GF-D8 (cell line): ENCODE data around the gene TBC1D2B.
"Not testable (repeated sequence)": the region's sequence is repeated elsewhere in the genome, so short reads cannot be mapped to it uniquely, and the experiment has no call there.

Experiments
- DNase-seq: peaks from one replicate; lab custom pipeline; 2025; lab: John Stamatoyannopoulos, UW

TBC1D2B gene

GRCh38 chr15:78002996-78003395, 74.5 kb downstream of the TBC1D2B start:
- DNase-seq = no peak

DNA sequence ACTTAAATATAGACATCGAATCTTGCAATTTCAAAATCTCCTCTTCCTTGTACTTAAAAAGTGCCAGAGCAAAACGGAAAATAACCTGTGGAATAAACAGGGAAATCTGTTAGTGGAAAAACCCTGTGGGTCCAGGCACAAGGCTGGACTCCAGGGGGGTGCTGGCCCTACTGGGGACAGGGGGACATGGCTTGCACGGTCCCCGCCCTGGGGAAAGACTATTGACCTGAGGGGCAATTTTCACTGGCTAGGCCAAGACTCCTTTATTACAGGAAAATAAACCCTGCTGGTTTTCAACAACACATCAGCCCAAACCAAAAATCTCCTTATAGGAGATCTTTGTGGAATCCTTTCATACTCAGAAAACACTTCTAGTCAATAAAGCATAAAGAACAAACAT, 75.9 kb downstream of the TBC1D2B start:
- no peak for DNase-seq

GRCh38 chr15:78000927-78001249, 76.6 kb downstream of the TBC1D2B start:
- DNase-seq = no peak

- no peak for DNase-seq
Measured at GRCh38 chr15:78000091-78000926, 77.2 kb downstream of the TBC1D2B start.

DNA sequence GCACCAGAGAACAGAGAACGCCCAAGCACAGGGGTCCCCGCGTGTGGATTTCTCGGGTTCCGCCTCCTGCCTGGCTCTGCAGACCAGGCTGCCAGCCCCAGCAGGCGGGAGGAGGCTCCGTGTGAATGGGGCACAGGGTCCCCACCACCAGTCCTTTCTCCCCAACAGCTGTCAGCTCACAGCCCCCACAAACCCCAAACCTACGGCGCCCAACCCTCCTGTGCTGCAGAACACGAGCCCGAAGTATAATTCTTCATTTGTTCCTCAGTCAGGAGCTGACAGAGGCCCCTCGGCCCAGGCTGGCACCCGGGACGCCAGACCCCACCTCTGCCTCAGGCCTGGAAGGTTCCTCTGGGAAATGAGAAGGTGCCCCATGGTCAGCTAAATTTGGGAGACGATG, 78.0 kb downstream of the TBC1D2B start:
- DNase-seq = no peak

GRCh38 chr15:77998592-77998991, 78.9 kb downstream of the TBC1D2B start:
- no peak for DNase-seq

DNA sequence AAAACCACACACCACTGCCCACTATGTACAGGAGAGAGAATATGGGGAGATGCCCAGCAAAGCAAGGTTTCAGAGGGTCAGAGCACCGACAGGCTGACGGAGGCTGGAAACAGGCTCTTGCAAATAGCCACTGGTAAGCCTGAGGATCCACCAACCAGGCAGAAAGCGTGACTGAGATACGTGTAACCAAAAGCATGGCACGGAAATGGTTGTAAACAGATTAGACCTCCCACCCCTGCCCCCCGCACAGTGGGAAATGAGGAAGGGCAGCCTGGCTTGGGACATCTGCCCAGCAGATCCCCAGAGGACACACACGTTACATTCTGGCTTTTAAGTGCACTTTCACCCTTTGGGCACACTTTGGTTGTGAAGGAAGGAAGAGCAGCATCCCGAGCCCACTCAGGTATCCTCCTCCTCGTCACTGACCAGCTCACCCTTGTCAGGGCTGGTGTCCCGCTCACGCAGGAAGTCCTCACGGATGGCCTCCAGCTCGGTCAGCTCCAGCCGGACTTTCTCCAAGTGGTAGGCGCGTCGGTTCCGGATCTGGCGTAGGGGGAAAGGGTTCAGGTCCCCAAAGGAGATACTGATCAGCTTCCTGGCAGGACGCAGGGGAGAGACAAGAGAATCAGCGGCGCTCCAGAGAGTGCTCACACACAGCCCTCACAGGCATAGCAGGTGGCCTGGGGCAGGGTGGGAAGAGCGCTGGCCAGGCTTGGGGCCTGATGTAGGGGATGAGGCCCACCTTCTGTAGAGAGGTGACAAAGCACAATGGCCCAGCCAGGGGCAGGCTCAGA, 79.6 kb downstream of the TBC1D2B start:
- DNase-seq = not testable (repeated sequence)

GRCh38 chr15:77997221-77997620, 80.3 kb downstream of the TBC1D2B start:
- not testable (repeated sequence) for DNase-seq

DNA sequence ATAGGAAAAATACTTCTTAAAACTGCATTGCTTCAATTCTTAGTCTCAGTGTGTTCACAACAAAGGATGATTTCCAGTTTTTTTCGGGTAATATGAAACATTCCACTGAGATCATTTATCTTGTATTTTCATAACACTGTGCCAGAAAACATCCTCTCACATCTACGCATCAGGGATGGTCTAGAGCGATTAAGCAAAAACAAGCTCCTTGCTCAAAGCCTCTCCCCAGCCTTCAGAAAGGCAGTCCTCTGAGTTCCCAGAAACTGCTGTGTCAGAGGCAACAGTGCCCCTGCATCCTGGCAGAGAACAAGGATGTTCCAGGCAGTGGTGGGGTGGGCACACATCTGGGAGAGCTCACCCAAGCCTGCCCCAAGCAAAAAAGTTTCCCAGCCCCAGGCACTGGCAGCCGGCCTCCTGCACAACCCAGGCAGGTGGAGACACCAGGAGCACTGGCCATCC, 80.8 kb downstream of the TBC1D2B start:
- not testable (repeated sequence) for DNase-seq

GRCh38 chr15:77996226-77996625, 81.3 kb downstream of the TBC1D2B start:
- DNase-seq = not testable (repeated sequence)

- DNase-seq = not testable (repeated sequence)
Measured at GRCh38 chr15:77995537-77995918, 82.0 kb downstream of the TBC1D2B start.

DNA sequence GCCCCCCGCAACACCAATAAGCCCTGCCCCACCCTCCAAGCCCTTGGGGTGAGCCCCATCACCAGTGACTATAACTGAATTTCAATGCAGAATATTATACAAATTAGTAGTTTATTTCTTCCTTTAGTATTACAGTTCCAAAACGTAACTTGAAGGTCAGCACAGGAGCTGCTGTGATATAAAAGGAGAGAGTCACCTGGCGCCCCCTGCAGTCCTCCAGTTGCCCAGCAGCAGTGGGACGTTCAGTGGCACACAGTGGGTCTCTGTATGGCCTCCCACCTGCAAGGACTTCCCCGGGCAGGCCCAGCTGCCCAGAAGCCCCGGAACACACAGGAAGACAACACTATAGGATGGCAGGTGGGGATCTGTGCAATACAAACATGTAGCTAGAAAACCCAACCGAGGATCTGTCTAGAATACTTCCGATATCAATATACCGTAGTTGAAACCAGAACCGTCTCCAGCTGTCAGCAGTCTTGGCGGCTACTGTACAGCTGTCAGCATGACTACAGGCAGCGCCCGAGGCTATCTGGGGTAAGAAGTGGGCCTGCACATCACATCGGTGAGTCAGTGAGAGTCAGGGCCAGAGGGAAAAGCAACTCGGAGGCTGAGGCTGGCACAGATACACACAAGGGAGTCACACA, 82.5 kb downstream of the TBC1D2B start:
- not testable (repeated sequence) for DNase-seq

DNA sequence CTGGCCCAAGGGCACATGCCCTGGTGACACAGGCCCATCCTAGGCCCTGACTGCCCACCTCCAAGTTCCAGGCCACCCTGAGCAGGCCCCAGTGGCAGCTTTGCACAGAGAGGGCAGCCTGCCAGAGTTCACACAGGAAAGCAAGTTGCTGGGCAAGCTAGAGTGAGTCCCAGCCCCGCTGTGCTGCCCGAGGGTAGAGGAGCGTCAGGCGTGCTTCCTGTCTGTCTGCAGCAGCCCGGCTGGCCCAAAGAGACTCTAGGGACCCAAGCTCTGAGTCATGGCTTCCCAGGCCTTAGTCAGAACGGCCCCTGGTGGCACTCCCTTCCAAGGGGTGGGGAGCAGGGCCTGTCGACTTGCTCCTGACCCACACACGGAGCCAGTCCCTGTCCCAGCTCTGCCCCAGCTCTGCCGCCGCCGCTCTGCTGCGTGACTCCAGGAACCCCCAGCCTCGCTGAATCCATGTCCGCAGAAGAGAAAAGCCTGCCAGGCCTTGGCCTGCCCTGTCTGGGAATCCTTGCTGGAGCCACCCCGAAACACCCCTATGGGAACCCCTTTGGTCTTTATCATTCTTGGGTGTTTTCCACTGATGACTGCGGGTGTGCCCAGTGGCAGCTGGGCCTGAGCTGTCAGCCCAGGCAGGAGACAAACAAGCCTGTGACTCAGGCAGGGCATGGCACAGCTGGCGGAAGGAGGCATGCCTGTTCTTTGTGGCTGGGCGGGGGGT, 83.4 kb downstream of the TBC1D2B start:
- DNase-seq = not testable (repeated sequence)

GRCh38 chr15:77993374-77993911, 84.1 kb downstream of the TBC1D2B start:
- DNase-seq = no peak

- no peak for DNase-seq
Measured at GRCh38 chr15:77992356-77993222, 84.9 kb downstream of the TBC1D2B start.

DNA sequence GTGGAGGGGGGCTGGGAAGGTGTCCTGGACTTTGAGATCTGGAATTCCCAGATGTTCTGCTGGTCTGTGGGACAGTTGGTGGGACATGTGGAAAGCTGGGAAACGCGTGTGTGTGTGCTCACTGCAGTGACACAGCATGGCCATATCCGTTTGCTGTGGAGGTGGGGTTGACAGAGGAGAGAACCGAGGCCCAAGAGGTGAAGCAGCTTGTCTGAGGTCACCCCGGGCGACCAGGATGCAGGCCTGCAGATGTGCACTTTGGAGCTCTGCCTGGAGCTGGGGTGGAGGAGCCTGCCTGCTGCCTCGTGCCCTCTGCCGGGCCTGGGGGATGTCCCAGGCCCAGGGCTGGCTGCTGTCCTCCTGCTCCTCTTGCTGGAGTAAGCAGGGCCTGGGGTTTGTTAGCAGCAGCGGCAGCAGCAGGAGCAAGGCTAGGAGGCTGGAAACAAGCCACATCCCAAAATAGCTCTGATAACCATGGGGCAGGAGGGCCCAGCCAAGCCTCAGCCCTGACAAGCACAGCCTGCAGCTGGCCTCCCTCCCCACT, 85.8 kb downstream of the TBC1D2B start:
- DNase-seq = not testable (repeated sequence)

GRCh38 chr15:77991029-77991406, 86.5 kb downstream of the TBC1D2B start:
- no peak for DNase-seq

DNA sequence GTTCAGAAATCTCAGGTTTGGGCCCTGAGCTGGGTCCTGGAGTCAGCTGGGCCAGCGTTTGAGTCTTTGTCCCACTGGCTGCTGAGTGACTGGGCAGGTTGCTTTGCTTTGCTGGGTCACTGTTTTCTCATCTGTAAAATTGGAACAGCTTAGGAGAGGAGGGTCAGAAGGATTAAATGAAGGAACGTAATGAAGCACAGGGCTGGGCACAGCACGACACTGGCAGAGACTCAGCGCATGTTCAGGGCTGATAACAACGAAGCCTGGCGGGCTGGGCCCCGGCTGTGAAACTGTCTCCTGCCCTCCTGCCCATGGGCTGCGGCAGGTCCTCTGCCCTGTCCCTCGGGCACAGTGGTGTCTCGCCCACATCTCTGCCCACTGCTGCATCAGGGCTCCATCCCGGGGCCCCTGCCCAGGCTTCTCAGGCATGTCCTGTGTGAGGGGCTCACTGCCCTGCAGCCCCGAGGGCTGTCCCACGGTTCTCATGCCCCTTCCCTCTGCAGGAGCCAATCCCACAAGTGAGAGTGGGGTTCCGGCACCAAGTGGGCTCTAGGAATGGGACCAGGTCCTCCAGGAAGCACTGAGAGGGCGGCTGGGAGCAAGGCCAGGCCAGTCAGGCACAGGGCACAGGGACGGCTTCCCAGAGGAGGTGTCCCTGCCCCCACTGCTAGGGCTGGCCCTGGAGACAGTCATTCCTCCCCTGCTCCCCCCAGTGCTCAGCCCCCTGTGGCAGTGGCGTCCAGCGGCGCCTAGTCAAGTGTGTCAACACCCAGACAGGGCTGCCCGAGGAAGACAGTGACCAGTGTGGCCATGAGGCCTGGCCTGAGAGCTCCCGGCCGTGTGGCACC, 88.0 kb downstream of the TBC1D2B start:
- DNase-seq = no peak
